Neural progenitor cell (in vitro differentiated cells): Measurements from ENCODE around the gene PTPN11.

Experiments used
- CTCF ChIP-seq: fragments of 200-600 bp; sonication (generic); IDR thresholded peaks from 2 replicates; pipeline ENCODE4 v1.5.1; 2017; ENCODE audit warnings: antibody characterized with exemption, mild to moderate bottlenecking
- EZH2 ChIP-seq: fragments of 200-600 bp; sonication (generic); IDR thresholded peaks from 2 replicates; pipeline ENCODE4 v1.6.1; 2017; ENCODE audit warnings: antibody characterized with exemption, mild to moderate bottlenecking, moderate library complexity

DNA sequence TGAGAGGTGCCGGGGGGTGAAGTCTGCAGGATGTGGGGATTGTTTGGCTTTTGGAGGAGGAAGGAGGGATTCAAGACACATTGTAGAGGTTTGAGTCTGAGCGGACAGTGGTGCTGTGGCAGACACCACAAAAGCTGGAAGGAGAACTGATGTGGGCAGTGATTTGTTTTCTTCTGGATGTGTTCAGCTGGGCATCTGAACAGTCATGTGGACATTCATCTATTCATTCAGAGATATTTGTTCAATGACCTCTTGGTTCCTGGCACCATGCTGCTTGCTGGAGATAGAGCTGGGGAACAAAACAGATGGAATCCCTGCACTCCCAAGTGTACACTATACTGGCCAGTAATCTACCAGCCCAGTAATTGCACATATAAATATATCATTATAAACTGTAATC, 64.0 kb downstream of the PTPN11 start:
- TF ChIP-seq CTCF (no peak), EZH2 (no peak)
